GM19372 (cell line): Measurements from ENCODE around the gene AKAP13.

Experiments used
- ATAC-seq: cut with Tn5 transposase; IDR thresholded peaks from one replicate; pipeline ENCODE4 v1.9.1; 2021; ENCODE audit warnings: mild to moderate bottlenecking, low read depth, moderate library complexity; ENCODE audit not compliant: unreplicated experiment

The AKAP13 gene

DNA sequence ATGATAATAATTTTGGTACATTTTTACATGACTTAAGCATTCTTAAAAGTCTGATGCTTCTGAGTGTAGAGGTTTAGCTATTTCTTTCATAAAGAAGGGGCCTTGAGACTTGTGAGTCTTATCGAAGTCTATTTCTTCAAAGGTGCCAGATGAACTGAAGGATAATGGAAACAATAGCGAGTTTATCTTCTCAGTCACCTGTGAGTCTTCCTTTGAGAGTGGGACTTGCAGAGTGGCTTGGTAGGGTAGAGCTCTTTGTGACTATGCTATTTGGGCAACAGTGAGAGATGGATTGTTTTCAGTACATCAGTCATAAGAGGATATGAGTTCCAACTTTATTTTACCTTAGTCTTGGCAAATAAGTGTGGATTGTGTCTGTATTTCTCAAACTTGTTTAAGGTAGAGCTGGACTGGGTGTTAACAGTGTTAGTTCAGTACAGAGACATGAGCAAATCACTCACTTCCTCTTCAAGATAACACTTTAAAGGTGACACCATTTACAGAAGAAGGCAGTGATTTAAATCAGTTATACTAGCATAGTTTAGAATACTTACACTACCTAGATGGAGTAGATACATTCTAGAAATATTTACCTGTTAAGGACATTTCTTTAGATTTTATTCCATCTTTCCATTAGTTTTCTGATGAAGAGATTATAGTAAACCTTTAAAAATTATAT is 3.2 kb downstream of the AKAP13 start:
- ATAC-seq, result no peak

- ATAC-seq, result no peak
Measured at GRCh38 chr15:85386261-85386660, 5.9 kb downstream of the AKAP13 start.

DNA sequence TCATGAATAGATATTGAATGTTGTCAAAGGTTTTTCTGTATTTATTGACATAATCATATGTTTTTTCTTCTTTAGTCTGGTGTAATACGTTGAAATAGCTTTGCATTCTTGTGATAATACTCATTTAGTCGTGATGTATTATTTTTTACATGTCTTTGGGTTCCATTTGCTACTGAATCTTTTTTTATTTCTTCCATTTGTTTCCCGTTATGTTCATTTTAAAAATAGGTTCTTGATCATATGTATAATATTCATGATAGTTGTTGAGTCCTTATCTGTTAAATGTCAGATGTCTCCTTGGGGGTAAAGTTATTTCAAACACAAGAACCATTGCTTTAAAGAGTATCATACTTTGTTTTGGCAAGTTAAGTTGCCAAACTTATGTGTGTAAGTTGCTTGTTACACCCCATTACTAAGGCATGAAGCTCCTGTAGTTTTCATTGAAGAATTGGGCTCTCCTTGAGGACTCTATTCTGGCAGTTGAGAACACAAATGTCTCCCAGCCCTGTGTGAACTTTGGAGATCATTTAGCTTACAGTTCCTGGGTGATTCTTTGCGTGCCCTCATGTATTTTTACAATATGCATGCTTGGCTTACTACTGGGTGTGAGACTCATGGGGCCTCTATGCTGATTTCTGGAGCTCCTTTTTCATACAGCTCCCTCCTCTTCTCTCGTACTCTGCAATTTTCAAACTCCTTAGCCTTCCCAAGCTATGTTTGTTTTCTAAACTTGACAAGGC is 8.3 kb downstream of the AKAP13 start:
- no peak for ATAC-seq

- no peak for ATAC-seq
Measured at GRCh38 chr15:85389306-85389650, 8.9 kb downstream of the AKAP13 start.

DNA sequence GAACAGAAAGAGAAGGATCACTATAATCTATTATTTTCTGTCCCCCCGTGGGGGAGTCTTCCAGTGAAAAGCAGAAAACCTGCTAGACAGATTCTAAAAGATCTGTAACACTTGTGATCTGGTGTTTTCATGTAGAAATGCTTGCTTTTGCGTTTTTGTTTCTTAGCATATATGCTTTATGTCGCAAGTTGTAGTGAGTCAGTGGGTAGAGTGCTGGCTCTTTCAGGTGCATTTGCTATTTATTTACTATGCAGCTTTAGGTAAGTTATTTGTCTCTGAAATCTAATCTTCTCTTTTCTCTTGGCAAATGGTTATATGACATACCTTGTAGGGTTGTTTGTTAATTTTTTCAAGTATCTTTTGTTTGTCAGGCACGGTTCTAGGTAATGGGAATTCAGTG is 9.4 kb downstream of the AKAP13 start:
- ATAC-seq, result no peak

- ATAC-seq, result no peak
Measured at GRCh38 chr15:85393210-85393609, 12.8 kb downstream of the AKAP13 start.

GRCh38 chr15:85394554-85395333 is 14.3 kb downstream of the AKAP13 start:
- no peak for ATAC-seq

- no peak for ATAC-seq
Measured at GRCh38 chr15:85396554-85396953, 16.2 kb downstream of the AKAP13 start.

DNA sequence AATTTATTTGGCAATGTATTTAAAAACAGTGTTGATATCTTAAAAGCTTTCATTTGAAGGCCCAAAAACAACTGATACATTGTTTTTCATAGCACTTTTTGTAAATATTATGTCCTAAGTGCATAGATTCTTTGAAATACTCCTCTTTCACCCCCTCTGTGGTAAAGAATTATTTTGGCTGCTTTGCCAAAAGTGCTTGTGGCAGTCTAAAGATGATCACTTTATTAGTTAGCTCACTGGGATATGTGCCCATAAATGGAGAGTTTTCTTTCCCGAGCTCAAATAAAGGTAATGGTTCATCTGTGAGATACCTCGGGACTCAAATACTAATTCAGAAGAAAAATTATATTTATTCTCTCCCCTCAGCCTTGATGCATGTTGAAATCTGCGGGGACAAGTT is 16.7 kb downstream of the AKAP13 start:
- no peak for ATAC-seq

DNA sequence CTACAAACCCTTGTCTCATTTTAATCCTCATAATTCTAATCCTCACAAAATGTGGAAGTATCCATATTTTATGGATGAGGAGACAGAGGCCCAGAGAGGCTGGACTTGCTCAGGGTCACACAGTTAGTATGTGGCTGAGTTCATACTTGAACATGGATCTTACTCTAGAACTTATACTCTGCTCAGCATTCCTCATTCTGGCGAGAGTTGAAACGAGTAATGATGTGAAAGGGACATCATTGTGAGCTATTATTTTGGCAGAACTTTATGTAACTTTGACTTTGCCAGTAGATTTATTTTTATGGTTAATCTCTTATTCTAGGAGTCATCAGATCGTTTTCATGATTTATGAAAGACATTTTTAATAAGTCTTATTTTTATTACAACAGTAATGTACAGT is 17.5 kb downstream of the AKAP13 start:
- no peak for ATAC-seq

DNA sequence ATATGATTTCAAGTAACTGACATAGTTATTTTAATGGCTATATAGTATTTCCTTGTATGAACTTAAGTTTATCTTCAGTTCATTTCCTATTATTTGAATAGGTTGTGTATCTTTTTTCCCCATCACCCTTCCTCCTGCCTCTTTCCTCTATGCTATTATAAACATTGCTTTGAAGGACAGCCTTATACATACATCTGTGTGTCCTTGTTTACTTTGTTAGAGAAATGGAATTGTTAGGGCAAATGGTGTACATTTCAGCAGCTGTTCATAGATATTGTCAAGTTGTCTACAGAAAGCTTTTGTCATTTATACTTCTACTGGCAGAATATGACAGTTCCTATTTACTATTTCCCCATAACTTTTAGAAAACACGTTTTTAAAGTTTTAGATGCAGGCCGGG is 18.4 kb downstream of the AKAP13 start:
- ATAC-seq, result no peak

GRCh38 chr15:85399627-85400026 is 19.2 kb downstream of the AKAP13 start:
- no peak for ATAC-seq

GRCh38 chr15:85400606-85401005 is 20.2 kb downstream of the AKAP13 start:
- ATAC-seq, result no peak

- no peak for ATAC-seq
Measured at GRCh38 chr15:85401108-85401774, 20.8 kb downstream of the AKAP13 start.

- no peak for ATAC-seq
Measured at GRCh38 chr15:85402195-85402881, 21.9 kb downstream of the AKAP13 start.

DNA sequence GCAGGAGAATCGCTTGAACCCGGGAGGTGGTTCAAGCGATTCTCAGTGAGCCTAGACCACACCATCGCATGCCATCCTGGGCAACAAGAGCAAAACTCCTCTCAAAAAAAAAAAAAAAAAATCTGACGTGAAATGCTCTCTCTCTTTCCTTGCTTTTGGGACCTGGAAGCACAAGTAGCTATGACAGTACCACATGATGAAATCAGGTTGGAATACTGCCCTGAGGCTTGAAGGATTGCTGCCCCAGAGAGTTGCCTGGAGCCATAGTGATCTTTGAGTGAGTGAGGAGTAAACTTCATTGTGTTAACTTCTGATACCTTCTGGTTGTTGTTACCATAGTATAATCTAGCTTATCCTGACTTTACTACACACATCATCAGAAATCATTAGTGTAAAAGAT is 23.3 kb downstream of the AKAP13 start:
- no peak for ATAC-seq

DNA sequence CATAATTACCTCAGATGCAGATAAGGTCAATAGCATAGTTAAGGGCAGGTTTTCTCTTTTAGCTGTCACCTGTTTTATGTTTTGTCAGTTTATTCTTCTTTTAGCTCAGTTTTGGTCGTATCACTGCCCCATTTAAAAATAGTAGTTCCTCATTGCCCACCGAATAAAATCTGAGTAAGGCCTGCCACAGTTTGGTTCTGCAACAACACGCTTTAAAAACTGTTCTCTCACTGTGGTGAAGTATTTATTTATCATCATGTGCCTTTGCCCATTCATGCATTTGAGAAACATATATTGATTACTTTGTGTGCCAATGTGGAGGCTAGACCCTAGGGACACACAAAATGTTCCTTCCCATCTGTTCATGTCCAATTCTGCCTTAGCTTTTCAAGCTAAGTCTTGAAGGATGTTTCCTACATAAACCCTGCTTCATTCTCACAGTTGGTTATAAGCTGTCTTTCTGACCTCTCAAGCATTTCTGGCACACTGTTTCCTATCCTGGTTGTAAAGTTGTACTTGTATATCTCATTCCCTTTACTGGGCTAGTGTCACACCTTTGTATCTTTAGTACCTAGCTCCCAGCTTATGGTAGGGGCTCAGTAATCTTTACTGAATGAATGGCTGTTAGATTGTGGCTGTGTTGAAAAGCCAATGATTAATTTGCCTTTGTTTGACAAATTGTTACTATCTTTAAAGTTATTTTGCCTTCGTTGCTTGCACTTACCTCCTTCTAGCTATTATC is 23.9 kb downstream of the AKAP13 start:
- ATAC-seq, result no peak

GRCh38 chr15:85404918-85405866 is 24.8 kb downstream of the AKAP13 start:
- no peak for ATAC-seq

DNA sequence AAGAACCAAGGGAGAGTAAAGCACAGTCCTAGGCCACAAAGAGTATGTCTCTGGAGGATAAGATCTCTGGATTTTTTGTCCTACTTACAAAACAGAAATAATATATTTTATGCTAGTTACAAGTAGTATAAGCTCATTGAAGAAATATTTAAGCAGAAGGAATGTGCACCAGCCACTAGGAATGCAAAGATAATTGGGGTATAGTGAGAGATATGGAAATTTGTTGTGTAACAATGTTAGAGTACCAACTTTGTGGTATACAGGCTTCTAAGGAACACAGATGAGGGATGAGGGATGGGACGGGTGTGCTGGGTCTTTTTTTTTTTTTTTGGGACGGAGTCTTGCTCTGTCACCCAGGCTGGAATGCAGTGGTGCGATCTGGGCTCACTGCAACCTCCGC is 26.5 kb downstream of the AKAP13 start:
- ATAC-seq, result no peak
